Gastrocnemius medialis (tissue), 4 donors: ENCODE data around the gene BMP10. TPM values are rescaled to one million over a fixed set of nuclear protein-coding genes. Genes with fewer than 3 reads are reported as not detected.

Experiments used
- ATAC-seq, 2 donors: fragments of 150-250 bp; one replicate each; pipeline ENCODE4 v1.9.1; 2016
- DNase-seq, 2 donors: peaks; one replicate each; pipeline ENCODE4 v3.0.0-alpha.2; 2019
- H3K27ac ChIP-seq, 4 donors: fragments of 200-600 bp; sonication (generic); 1 replicate in 1 of 4; 2 replicates in 3 of 4; pipeline ENCODE4 v1.5.1; 2016 to 2018; ENCODE audit warnings: mild to moderate bottlenecking in 2 of 4, moderate library complexity in 1 of 4
- H3K27me3 ChIP-seq, 3 donors: fragments of 200-600 bp; sonication (generic) in 2 of 3; 1 replicate in 1 of 3; 2 replicates in 2 of 3; pipeline versions ENCODE4 v1.5.1 to v1.6.0; 2016 to 2019; ENCODE audit warnings: mild to moderate bottlenecking in 1 of 3, moderate library complexity in 1 of 3
- H3K36me3 ChIP-seq, 2 donors: fragments of 200-600 bp; sonication (generic) in 1 of 2; one replicate each; pipeline ENCODE4 v1.5.1; 2017 to 2018
- H3K4me1 ChIP-seq, 2 donors: fragments of 200-600 bp; sonication (generic) in 1 of 2; one replicate each; pipeline ENCODE4 v1.5.1; 2016 to 2017; ENCODE audit warnings: mild to moderate bottlenecking in 2 of 2
- H3K4me3 ChIP-seq, 4 donors: fragments of 200-600 bp; sonication (generic) in 3 of 4; 1 replicate in 1 of 4; 2 replicates in 3 of 4; pipeline ENCODE4 v1.5.1; 2016 to 2019; ENCODE audit warnings: mild to moderate bottlenecking in 2 of 4
- H3K9me3 ChIP-seq, 3 donors: fragments of 200-600 bp; sonication (generic) in 2 of 3; 1 replicate in 1 of 3; 2 replicates in 2 of 3; pipeline ENCODE4 v1.5.1; 2016 to 2019
- CTCF ChIP-seq, 5 experiments: fragments of 450-650 bp in 3 of 5; fragments of 200-600 bp in 2 of 5; sonication (generic) in 2 of 5; IDR thresholded peaks in 4 of 5; conservative IDR thresholded peaks in 1 of 5; 1 replicate in 4 of 5; 2 replicates in 1 of 5; pipeline ENCODE4 v1.5.1; 2016 to 2019; ENCODE audit warnings: antibody characterized with exemption in 5 of 5, mild to moderate bottlenecking in 3 of 5, moderate library complexity in 3 of 5
- POLR2A ChIP-seq, 2 donors: fragments of 450-650 bp; IDR thresholded peaks; one replicate each; pipeline ENCODE4 v1.6.1; 2017; ENCODE audit warnings: antibody characterized with exemption in 2 of 2, mild to moderate bottlenecking in 2 of 2, moderate library complexity in 2 of 2
- in situ Hi-C, 4 donors: fragments of 200-750 bp; cut with MboI; loops; one replicate each; pipeline versions ENCODE4 v1.15.0 to v1.8.0; 2017; ENCODE audit warnings: low sequenced_read_pairs in 4 of 4
- intact Hi-C: fragments of 100-400 bp; cut with DNase I; formaldehyde crosslinking; loops from one replicate; pipeline ENCODE4 v1.15.1; 2023; ENCODE audit warnings: low total_unique reads
- total RNA-seq, 4 donors: library from RNA; depleted of rRNA; stranded (reverse); fragments of >200 nt; gene quantifications; one replicate each; pipeline versions ENCODE4 v1.1.0 to v1.2.3, GENCODE V29; 2016

The BMP10 gene
- total RNA-seq, 4 donors from 2014 or later, result not detected

- no peak overlapping the region for H3K27ac ChIP-seq
- H3K4me1 ChIP-seq, result peaks cover 10 to 22% of the 10 kb centered on the region in 2 donors
- DNase-seq (no peak), ATAC-seq (no peak)
- in situ Hi-C loops (no loop called here), intact Hi-C loops (loop anchor here (10.0 kb wide), 1 partner anchor 69 kb away; no protein-coding TSS in a partner anchor)
- TF ChIP-seq POLR2A (IDR thresholded peaks at IDR 0.05), result no peak
- TF ChIP-seq CTCF (IDR thresholded peaks at IDR 0.05 in 4 of 5, conservative IDR thresholded peaks at IDR 0.05 in 1 of 5), result no peak
- no peak overlapping the region for H3K4me3 ChIP-seq
- no peaks in the 10 kb centered on the region for H3K9me3 ChIP-seq
- no peaks in the 10 kb centered on the region for H3K36me3 ChIP-seq
- no peaks in the 10 kb centered on the region for H3K27me3 ChIP-seq
Measured at GRCh38 chr2:68835621-68836020, 35.6 kb downstream of the BMP10 start.

GRCh38 chr2:68834737-68835376 is 36.3 kb downstream of the BMP10 start:
- intact Hi-C loops (loop anchor here (5.0 to 10.0 kb wide), 2 partner anchors 68 to 70 kb away; no protein-coding TSS in a partner anchor), in situ Hi-C loops (no loop called here)
- no peak for TF ChIP-seq POLR2A (IDR thresholded peaks at IDR 0.05)
- TF ChIP-seq CTCF (IDR thresholded peaks at IDR 0.05 in 4 of 5, conservative IDR thresholded peaks at IDR 0.05 in 1 of 5), result no peak
- ATAC-seq (no peak), DNase-seq (no peak)
- Histone ChIP-seq H3K27ac (no peak overlapping the region), H3K36me3 (no peaks in the 10 kb centered on the region), H3K4me3 (no peak overlapping the region), H3K4me1 (peaks cover 10 to 23% of the 10 kb centered on the region in 2 donors), H3K27me3 (no peaks in the 10 kb centered on the region), H3K9me3 (no peaks in the 10 kb centered on the region)

- H3K9me3 ChIP-seq, result no peaks in the 10 kb centered on the region
- H3K36me3 ChIP-seq, result no peaks in the 10 kb centered on the region
- ATAC-seq (no peak), DNase-seq (no peak)
- TF ChIP-seq CTCF (IDR thresholded peaks at IDR 0.05 in 4 of 5, conservative IDR thresholded peaks at IDR 0.05 in 1 of 5), result no peak
- TF ChIP-seq POLR2A (IDR thresholded peaks at IDR 0.05), result no peak
- peak overlapping the region; percentile 72 to 78 (median 74) for H3K27ac ChIP-seq
- in situ Hi-C loops, result no loop called here
- intact Hi-C loops, result loop anchor here (5.0 to 10.0 kb wide), 2 partner anchors 66 to 72 kb away; no protein-coding TSS in a partner anchor
- no peak overlapping the region for H3K4me3 ChIP-seq
- H3K27me3 ChIP-seq, result no peaks in the 10 kb centered on the region
- H3K4me1 ChIP-seq, result peaks cover 25 to 40% of the 10 kb centered on the region in 2 donors
Measured at GRCh38 chr2:68833162-68833561, 38.0 kb downstream of the BMP10 start.

- peaks cover 26 to 38% of the 10 kb centered on the region in 2 donors for H3K4me1 ChIP-seq
- peak overlapping the region; percentile 72 to 78 (median 74) for H3K27ac ChIP-seq
- H3K27me3 ChIP-seq, result no peaks in the 10 kb centered on the region
- ATAC-seq, result peak; percentile 57 to 67
- TF ChIP-seq POLR2A (IDR thresholded peaks at IDR 0.05) (peak; percentile 17 to 32), CTCF (IDR thresholded peaks at IDR 0.05 in 4 of 5, conservative IDR thresholded peaks at IDR 0.05 in 1 of 5) (no peak)
- no peaks in the 10 kb centered on the region for H3K36me3 ChIP-seq
- DNase-seq, result peak; percentile 31 to 47
- intact Hi-C loops, result loop anchor here (5.0 to 10.0 kb wide), 2 partner anchors 65 to 72 kb away; no protein-coding TSS in a partner anchor
- H3K4me3 ChIP-seq, result no peak overlapping the region
- in situ Hi-C loops, result no loop called here
- H3K9me3 ChIP-seq, result no peaks in the 10 kb centered on the region
Measured at GRCh38 chr2:68832233-68832869, 38.8 kb downstream of the BMP10 start.
